Measurements from ENCODE around the gene FHIP1A.

GRCh38 chr4:151389311-151389710, 19.7 kb upstream of the FHIP1A start:
- no peak for TF ChIP-seq GATA2 (IDR thresholded peaks at IDR 0.05; ENCODE audit: low read depth, low read length)
- no peak for TF ChIP-seq GATA3 (IDR thresholded peaks at IDR 0.05; ENCODE audit: low read depth, low read length)

Measured in SH-SY5Y (cell line).